ENCODE results near the gene ACP7.

DNA sequence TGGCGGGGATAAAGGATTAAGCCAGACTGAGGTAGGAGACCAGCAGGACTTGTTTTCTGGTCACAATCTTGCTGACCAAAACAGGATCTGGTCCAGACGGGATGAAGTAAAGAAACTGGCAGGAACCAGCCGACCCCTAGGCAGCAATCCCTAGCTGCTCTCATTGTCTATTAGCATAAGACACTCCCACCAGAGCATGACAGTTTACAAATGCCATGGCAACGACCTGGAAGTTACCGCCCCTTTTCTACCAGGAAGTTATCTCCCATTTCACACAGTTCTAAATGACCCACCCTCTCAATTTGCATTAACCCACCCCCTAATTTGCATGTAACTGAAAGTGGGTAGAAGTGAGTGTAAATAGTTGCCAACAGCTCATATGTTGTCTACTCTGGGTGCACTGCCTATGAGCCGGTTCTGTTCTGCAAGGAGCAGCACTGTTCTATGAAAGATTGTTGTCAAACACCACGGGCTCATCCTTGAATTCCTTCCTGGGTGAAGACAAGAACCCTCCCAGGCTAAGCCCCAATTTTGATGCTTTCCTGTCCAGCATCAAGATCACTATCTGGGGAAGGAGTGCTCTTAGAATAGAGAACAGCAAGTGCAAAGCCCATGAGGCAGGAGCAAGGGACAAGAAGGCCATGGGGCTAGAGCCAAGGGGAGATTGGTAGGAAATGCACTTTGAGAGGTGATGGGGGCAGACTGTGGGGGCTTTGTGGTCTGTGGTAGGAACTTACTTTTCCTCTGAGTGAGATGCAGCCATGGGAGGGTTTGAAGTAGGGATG is 37.9 kb upstream of the ACP7 start:
- TF ChIP-seq, protein P1, sequence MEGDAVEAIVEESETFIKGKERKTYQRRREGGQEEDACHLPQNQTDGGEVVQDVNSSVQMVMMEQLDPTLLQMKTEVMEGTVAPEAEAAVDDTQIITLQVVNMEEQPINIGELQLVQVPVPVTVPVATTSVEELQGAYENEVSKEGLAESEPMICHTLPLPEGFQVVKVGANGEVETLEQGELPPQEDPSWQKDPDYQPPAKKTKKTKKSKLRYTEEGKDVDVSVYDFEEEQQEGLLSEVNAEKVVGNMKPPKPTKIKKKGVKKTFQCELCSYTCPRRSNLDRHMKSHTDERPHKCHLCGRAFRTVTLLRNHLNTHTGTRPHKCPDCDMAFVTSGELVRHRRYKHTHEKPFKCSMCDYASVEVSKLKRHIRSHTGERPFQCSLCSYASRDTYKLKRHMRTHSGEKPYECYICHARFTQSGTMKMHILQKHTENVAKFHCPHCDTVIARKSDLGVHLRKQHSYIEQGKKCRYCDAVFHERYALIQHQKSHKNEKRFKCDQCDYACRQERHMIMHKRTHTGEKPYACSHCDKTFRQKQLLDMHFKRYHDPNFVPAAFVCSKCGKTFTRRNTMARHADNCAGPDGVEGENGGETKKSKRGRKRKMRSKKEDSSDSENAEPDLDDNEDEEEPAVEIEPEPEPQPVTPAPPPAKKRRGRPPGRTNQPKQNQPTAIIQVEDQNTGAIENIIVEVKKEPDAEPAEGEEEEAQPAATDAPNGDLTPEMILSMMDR (IDR thresholded peaks at IDR 0.05): no peak
- TF ChIP-seq POLR2A (IDR thresholded peaks at IDR 0.05): no peak

Data from adrenal gland (tissue), 5 donors.